HG03439 (cell line): ENCODE data around the gene TMEM145.

Source experiments
- ATAC-seq: cut with Tn5 transposase; IDR thresholded peaks from one replicate; pipeline ENCODE4 v1.9.1; 2021; ENCODE audit warnings: mild to moderate bottlenecking, moderate library complexity; ENCODE audit not compliant: unreplicated experiment

TMEM145 gene

GRCh38 chr19:42288881-42289555 is 24.1 kb upstream of the TMEM145 start:
- no peak for ATAC-seq

DNA sequence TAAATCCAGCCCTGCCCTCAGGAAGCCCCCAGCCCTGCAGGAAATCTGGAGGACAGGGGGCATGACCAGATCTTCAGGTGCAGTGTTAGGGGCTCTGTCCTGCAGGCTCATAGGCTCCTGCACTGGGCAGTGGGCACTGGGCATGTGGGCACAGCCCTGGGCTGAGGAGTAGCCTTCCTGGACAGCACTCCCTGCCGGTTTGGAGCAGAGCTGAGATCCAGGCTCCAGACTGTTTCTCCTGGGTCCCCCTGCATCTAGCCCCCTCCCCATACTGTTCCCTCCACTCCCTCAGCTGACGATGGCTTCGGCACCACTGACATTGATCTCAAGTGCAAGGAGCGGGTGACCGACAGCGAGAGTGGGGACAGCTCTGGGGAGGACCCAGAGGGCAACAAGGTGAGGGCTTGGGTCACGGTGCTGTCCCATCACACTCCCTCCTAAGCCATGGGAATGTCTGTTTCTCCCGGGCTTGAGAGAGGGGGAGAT is 23.5 kb upstream of the TMEM145 start:
- ATAC-seq = no peak

- no peak for ATAC-seq
Measured at GRCh38 chr19:42290136-42290522, 23.0 kb upstream of the TMEM145 start.

GRCh38 chr19:42290523-42291434 is 22.3 kb upstream of the TMEM145 start:
- ATAC-seq = no peak

GRCh38 chr19:42291435-42291810 is 21.7 kb upstream of the TMEM145 start:
- ATAC-seq = no peak

DNA sequence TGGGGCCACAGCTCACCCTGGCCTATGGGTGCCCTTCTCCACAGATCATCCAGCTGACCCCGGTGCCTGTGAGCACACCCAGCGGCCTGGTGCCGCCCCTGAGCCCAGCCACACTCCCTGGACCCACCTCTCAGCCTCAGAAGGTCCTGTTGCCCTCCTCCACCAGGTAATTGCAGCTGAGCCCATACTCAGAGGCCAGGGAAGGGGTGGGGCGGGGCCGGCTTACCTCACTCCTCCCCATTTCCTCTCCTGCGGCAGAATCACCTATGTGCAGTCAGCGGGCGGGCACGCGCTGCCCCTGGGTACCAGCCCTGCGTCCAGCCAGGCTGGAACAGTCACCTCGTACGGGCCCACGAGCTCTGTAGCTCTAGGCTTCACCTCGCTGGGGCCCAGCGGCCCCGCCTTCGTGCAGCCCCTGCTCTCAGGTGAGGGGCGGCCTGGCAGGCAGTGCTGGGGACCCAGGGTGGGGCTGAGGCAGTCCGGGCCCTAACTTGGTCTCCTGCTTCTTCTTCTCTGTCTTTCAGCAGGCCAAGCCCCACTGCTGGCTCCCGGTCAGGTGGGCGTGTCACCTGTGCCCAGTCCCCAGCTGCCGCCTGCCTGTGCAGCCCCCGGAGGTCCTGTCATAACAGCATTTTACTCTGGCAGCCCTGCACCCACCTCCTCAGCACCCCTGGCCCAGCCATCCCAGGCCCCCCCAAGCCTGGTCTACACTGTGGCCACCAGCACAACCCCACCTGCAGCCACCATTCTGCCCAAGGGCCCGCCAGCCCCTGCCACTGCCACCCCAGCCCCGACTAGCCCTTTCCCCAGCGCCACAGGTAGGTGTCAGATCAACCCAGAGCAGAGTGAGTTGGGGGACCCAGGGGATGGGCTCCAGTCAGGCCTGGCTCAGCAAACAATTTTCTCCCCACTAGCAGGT is 20.8 kb upstream of the TMEM145 start:
- ATAC-seq = no peak

DNA sequence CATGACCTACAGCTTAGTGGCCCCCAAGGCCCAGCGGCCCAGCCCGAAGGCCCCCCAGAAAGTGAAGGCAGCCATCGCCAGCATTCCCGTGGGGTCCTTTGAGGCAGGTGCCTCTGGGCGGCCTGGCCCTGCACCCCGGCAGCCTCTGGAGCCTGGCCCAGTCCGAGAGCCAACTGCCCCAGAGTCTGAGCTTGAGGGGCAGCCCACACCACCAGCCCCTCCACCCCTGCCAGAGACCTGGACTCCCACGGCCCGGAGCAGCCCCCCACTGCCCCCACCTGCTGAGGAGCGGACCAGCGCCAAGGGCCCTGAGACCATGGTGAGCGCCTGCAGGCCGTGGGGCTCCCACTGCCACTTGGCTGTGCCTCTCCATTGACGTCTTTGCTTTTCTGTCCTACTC is 20.1 kb upstream of the TMEM145 start:
- no peak for ATAC-seq

DNA sequence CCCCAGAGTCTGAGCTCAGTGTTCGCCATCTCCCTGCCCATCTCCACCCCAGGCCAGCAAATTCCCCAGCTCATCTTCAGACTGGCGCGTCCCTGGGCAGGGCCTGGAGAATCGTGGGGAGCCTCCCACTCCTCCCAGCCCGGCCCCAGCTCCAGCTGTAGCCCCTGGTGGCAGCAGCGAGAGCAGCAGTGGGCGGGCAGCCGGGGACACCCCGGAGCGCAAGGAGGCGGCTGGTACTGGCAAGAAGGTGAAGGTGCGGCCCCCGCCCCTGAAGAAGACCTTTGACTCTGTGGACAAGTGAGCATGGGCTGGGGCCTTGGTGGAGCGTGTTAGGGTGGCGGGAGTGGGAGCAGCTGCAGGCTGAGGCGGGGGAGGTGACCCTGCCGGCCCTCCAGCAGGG is 19.6 kb upstream of the TMEM145 start:
- no peak for ATAC-seq

DNA sequence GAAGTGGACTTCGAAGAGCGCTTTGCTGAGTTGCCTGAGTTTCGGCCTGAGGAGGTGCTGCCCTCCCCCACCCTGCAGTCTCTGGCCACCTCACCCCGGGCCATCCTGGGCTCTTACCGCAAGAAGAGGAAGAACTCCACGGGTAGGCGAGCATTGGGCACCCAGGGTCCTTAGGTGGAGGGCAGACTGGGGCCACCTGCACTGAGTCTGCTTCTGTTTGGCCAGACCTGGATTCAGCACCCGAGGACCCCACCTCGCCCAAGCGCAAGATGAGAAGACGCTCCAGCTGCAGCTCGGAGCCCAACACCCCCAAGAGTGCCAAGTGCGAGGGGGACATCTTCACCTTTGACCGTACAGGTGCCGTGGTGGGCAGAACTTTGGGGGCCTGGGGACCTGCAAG is 19.2 kb upstream of the TMEM145 start:
- no peak for ATAC-seq

- ATAC-seq = no peak
Measured at GRCh38 chr19:42294471-42295137, 18.5 kb upstream of the TMEM145 start.

DNA sequence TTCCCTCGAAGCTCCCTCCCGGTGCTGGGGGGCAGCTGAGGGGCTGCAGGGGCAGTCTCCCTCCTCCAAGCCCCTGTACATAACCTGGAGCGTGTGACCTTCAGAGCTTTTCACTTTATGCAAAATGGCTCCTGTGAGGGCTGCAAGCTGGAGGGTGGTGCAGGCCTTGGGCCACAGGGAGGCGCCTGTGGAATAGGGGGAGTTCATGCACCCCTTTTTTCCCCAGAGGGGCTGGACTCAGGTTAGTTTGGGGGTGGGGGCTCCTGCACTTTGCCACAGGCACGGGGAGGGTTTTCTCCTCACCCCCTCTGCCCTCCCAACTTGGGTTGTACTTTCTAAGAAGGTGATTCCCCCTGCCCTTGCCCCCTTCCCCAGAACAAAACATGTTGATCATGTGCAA is 17.8 kb upstream of the TMEM145 start:
- ATAC-seq = no peak

- ATAC-seq = no peak
Measured at GRCh38 chr19:42295831-42296525, 17.1 kb upstream of the TMEM145 start.

DNA sequence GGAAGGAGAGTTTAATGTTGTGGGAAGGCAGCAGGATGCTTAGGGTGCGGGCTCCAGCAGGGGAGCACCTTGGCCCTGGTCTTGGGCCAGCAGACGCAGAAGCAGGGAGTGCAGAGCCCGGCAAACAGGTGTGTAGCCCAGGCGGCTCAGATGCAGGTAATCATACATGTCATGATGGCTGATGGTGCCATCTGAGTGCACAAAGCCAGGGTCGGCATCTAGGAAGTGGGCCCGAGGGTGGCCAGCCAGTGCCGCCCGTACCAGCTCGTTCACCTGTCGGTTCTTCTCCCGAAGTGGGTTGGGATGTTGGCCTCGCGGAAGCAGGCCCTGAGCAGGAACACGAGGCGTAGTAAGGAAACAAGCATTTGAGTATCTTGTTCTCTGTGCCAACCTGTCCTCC is 16.1 kb upstream of the TMEM145 start:
- ATAC-seq = no peak

GRCh38 chr19:42301646-42302203 is 11.4 kb upstream of the TMEM145 start, which contains the start of gene PRR19:
Gene PRR19, plus strand, starts transcription at chr19:42302132. Its CDS starts 7,453 bp downstream, at chr19:42309585.
- ATAC-seq = no peak

DNA sequence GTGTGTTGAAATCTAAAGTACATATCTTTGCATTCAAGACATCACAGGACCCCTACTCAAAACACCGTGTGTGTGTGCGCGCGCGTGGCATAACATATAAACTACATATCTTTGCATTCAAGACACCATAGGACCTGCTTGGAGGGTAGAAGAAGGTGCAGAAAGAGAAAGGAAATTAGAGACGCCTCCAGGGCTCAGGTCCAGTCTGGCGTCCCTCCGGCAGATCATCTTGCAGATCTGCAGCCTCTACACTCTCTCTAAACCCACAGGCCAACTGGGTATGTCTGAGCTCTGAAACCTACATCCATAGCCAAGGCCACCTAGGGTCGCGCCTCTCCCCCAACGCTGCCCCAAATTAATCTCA is 10.0 kb upstream of the TMEM145 start:
- ATAC-seq = no peak

GRCh38 chr19:42303876-42304275 is 9.2 kb upstream of the TMEM145 start:
- ATAC-seq = no peak

DNA sequence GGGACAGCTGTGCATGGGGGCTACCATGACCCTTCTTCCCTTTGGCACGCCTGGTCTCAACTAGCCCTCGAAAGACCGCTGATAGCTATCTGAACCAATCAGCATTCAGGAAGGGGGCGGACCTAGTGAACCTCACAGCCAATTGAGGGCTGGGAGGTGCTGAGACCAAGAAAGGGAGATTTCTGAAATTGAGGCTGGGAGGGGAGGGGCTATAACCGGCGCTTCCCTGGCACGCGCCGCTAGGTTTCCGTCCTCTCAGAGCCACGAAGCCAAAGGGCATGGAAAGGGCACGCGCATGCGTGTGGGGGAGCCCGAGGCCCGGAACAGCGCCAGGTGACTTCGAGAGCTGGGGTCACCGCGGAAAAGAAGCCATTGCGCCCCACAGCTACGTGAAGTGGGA is 6.5 kb upstream of the TMEM145 start:
- no peak for ATAC-seq

DNA sequence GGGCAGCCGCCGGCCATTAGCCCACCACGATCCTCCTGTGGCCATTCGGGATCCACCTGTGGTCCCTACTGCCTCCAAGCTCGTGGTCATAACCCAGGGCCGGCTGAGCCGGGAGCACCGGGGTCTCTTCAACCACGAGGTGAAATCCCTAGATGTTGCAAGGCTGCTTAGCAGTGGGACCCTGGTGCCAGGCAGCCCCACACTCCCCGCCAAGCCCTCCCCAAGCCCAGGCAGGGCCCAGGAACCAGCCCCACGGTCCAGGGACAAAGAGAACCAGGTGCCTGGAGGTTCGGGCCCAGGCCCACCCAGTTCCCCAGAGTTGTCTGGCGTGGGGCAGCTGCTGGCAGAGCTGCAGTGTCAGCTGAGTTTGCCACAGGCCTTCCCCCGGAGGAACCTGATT is 3.4 kb upstream of the TMEM145 start:
- no peak for ATAC-seq

GRCh38 chr19:42311657-42312056 is 1.5 kb upstream of the TMEM145 start:
- no peak for ATAC-seq

DNA sequence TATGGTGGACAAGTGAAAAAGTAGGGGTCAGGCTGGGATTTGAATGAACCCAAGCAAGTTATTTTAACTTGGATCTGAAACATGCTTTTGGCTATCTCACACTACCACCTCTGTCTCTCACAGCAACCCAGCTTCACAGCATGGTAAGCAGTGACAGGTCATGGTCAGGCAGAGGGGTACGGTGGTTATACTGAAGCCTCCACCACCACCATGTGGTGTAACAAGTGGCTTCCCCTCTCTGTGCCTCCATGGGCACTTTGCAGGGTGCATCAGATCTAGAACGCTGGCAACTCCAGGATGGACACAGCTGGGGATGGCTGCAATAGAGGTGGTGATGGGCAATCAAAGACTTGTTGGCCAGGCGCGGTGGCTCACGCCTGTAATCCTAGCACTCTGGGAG is 739 bp upstream of the TMEM145 start:
- no peak for ATAC-seq
